WTC11 (cell line): Measurements from ENCODE around the gene CRLF1.

Experiments used
- CTCF ChIP-seq: fragments of 200-600 bp; IDR thresholded peaks from 2 replicates; pipeline ENCODE4 v1.8.0; 2022; ENCODE audit warnings: antibody characterized with exemption
- E2F5 ChIP-seq: sonication (generic); formaldehyde crosslinking; IDR thresholded peaks from 2 replicates; pipeline ENCODE4 v1.8.1; 2022; ENCODE audit warnings: mild to moderate bottlenecking, moderate library complexity, missing genetic modification reagents
- ESRRA ChIP-seq: sonication (generic); formaldehyde crosslinking; IDR thresholded peaks from 2 replicates; pipeline ENCODE4 v1.8.1; 2022; ENCODE audit warnings: mild to moderate bottlenecking, missing genetic modification reagents, borderline replicate concordance
- TEAD4 ChIP-seq: sonication (generic); formaldehyde crosslinking; IDR thresholded peaks from 2 replicates; pipeline ENCODE4 v1.8.0; 2022; ENCODE audit warnings: mild to moderate bottlenecking, missing genetic modification reagents

GRCh38 chr19:18576383-18576782 is 30.2 kb downstream of the CRLF1 start:
- TF ChIP-seq CTCF (no peak), TEAD4 (CRISPR knock-in tag) (no peak), ESRRA (CRISPR knock-in tag) (no peak), E2F5 (CRISPR knock-in tag) (no peak)
